HCT116 (cell line): ENCODE data around the gene PCDHGA7. TPM values are rescaled to one million over a fixed set of nuclear protein-coding genes. Genes with fewer than 3 reads are reported as not detected.
"Not testable (repeated sequence)": the region's sequence is repeated elsewhere in the genome, so short reads cannot be mapped to it uniquely, and the experiment has no call there.

Experiments used
- ATAC-seq: fragments of 200-7000 bp; cut with Tn5 transposase; 2 replicates; pipeline ENCODE4 v1.9.1; 2020; ENCODE audit warnings: mild to moderate bottlenecking, moderate library complexity
- BruUV-seq: library from RNA; stranded (reverse); fragments of 400-500 nt; replicated peaks from 2 replicates; lab custom pipeline; 2021; lab: Mats Ljungman, UMichigan
- CTCF ChIA-PET: fragments of 300-600 bp; sonication (Branson Sonifier 250); formaldehyde crosslinking; loops from one replicate; lab custom pipeline; 2021; ENCODE audit warnings: antibody characterized with exemption; lab: Charles Lee
- POLR2A ChIA-PET: fragments of 300-600, 350-600 bp; sonication (Branson Sonifier 250); formaldehyde crosslinking; loops from one replicate; lab custom pipeline; 2021; ENCODE audit warnings: antibody characterized with exemption; lab: Charles Lee
- RAD21 ChIA-PET, 2 experiments: fragments of 300-600 bp; sonication (Branson Sonifier 250); formaldehyde crosslinking; loops; one replicate each; lab custom pipeline; 2023; ENCODE audit warnings: low total read pairs in 2 of 2; ENCODE audit not compliant: uncharacterized antibody in 2 of 2, unreplicated experiment in 2 of 2, low non-redundant PET in 1 of 2; lab: Charles Lee
- DNase-seq: peaks from one replicate; pipeline ENCODE4 v3.0.0-alpha.2; 2010; ENCODE audit warnings: low read depth, low spot score
- H2AFZ ChIP-seq: fragments of 200-600 bp; shearing (Covaris generic), sonication (generic); 2 replicates; pipeline ENCODE4 v1.6.1; 2017; ENCODE audit warnings: low read depth, mixed run types, mixed read lengths, antibody characterized with exemption, low read length; ENCODE audit not compliant: poor library complexity, severe bottlenecking
- H3K27ac ChIP-seq: 2 replicates; pipeline ENCODE4 v1.5.1; 2012; ENCODE audit warnings: low read depth, low read length
- H3K27me3 ChIP-seq: fragments of 200-600 bp; sonication (generic); 2 replicates; pipeline ENCODE4 v1.6.1; 2016; ENCODE audit warnings: mixed run types, low read length, mixed read lengths; ENCODE audit not compliant: insufficient read depth
- H3K36me3 ChIP-seq, 2 experiments: fragments of 200-500 bp in 1 of 2; fragments of 200-600 bp in 1 of 2; sonication (Bioruptor generic) in 1 of 2; sonication (generic) in 1 of 2; 2 replicates each; pipeline versions ENCODE4 v1.5.1 to v1.6.1; 2014 to 2016; ENCODE audit warnings: low read length in 2 of 2, inconsistent platforms in 1 of 2, mixed read lengths in 1 of 2, mixed run types in 1 of 2; ENCODE audit not compliant: insufficient read depth in 2 of 2, control insufficient read depth in 1 of 2
- H3K4me1 ChIP-seq, 2 experiments: fragments of 200-600 bp in 1 of 2; sonication (generic) in 1 of 2; 2 replicates each; pipeline versions ENCODE4 v1.5.1 to v1.6.1; 2012 to 2017; ENCODE audit warnings: low read length in 2 of 2, inconsistent platforms in 1 of 2, mild to moderate bottlenecking in 1 of 2, mixed read lengths in 1 of 2, mixed run types in 1 of 2, moderate library complexity in 1 of 2; ENCODE audit not compliant: insufficient read depth in 2 of 2, control insufficient read depth in 1 of 2
- H3K4me2 ChIP-seq: fragments of 200-600 bp; sonication (generic); 2 replicates; pipeline ENCODE4 v1.6.1; 2017; ENCODE audit warnings: mixed run types, low read length, mixed read lengths
- H3K4me3 ChIP-seq, 2 experiments: fragments of 200-600 bp in 1 of 2; sonication (generic) in 1 of 2; replicated peaks in 1 of 2; 2 replicates each; pipeline ENCODE4 v1.5.1; 2011 to 2016; ENCODE audit warnings: low read length in 2 of 2, control low read depth in 1 of 2, low read depth in 1 of 2, mild to moderate bottlenecking in 1 of 2, mixed read lengths in 1 of 2, mixed run types in 1 of 2
- H3K79me2 ChIP-seq: fragments of 200-600 bp; sonication (generic); 2 replicates; pipeline ENCODE4 v1.6.1; 2017; ENCODE audit warnings: mild to moderate bottlenecking, mixed run types, low read length, moderate library complexity, mixed read lengths; ENCODE audit not compliant: insufficient read depth
- H3K9ac ChIP-seq: fragments of 200-600 bp; sonication (generic); 2 replicates; pipeline ENCODE4 v1.6.1; 2016; ENCODE audit warnings: low read length, mixed read lengths
- H3K9me2 ChIP-seq: fragments of 200-600 bp; sonication (generic), shearing (Covaris generic); 2 replicates; pipeline ENCODE4 v1.6.1; 2017; ENCODE audit warnings: mixed run types, mild to moderate bottlenecking, moderate library complexity; ENCODE audit not compliant: insufficient read depth
- H3K9me3 ChIP-seq, 2 experiments: fragments of 200-500 bp in 1 of 2; fragments of 200-600 bp in 1 of 2; sonication (Bioruptor generic) in 1 of 2; sonication (generic) in 1 of 2; 2 replicates each; pipeline ENCODE4 v1.6.1; 2014 to 2017; ENCODE audit warnings: low read length in 2 of 2, mixed read lengths in 2 of 2, inconsistent platforms in 1 of 2, low read depth in 1 of 2, mild to moderate bottlenecking in 1 of 2, mixed run types in 1 of 2, moderate library complexity in 1 of 2; ENCODE audit not compliant: control insufficient read depth in 1 of 2, insufficient read depth in 1 of 2
- H4K20me1 ChIP-seq: fragments of 200-600 bp; sonication (generic), shearing (Covaris generic); 2 replicates; pipeline ENCODE4 v1.6.1; 2017; ENCODE audit warnings: mixed run types, mild to moderate bottlenecking, moderate library complexity; ENCODE audit not compliant: insufficient read depth
- POLR2A ChIP-seq: IDR thresholded peaks from 2 replicates; pipeline ENCODE4 v1.7.0; 2011; ENCODE audit warnings: borderline replicate concordance; ENCODE audit not compliant: insufficient read depth, insufficient read length; ENCODE audit errors: extremely low read depth
- RAD21 ChIP-seq: IDR thresholded peaks from 2 replicates; pipeline ENCODE4 v1.6.1; 2012; ENCODE audit warnings: low read depth, mild to moderate bottlenecking
- intact Hi-C: fragments of 100-400 bp; cut with micrococcal nuclease; formaldehyde crosslinking; loops from 2 replicates; pipeline ENCODE4 v1.10.0; 2022
- total RNA-seq: library from RNA; stranded (reverse); gene quantifications from one replicate; pipeline ENCODE4 v1.2.1, GENCODE V29; 2021; ENCODE audit not compliant: unreplicated experiment
- TF ChIP-seq, protein P1 (sequence below), 3 experiments: fragments of 200-600 bp in 1 of 3; sonication (generic) in 1 of 3; IDR thresholded peaks in 2 of 3; conservative IDR thresholded peaks in 1 of 3; 2 replicates each; pipeline ENCODE4 v1.5.1; 2012 to 2017; ENCODE audit warnings: low read depth in 2 of 3, low read length in 2 of 3, antibody characterized with exemption in 1 of 3, borderline replicate concordance in 1 of 3, control low read depth in 1 of 3, mild to moderate bottlenecking in 1 of 3, mixed read lengths in 1 of 3, mixed run types in 1 of 3, moderate library complexity in 1 of 3; ENCODE audit not compliant: insufficient read depth in 1 of 3

Gene PCDHGA7
- total RNA-seq, 1 experiment from 2014 or later: not detected

- Histone ChIP-seq H3K27ac (no peak within 1 kb of the TSS), H3K9me2 (no peaks in the 10 kb centered on the region), H3K36me3 (no peaks in the 10 kb centered on the region), H2AFZ (no peak within 1 kb of the TSS), H3K27me3 (no peaks in the 10 kb centered on the region), H3K4me2 (no peak within 1 kb of the TSS), H3K79me2 (no peaks in the 10 kb centered on the region), H3K4me1 (no peaks in the 10 kb centered on the region), H3K9ac (no peak within 1 kb of the TSS), H3K4me3 (no peak within 1 kb of the TSS), H3K9me3 (no peaks in the 10 kb centered on the region; a peak in 2 of 4 replicates), H4K20me1 (no peaks in the 10 kb centered on the region)
- intact Hi-C loops: no loop called here
- ATAC-seq (no peak), DNase-seq (no peak)
- POLR2A ChIA-PET: no interaction called here
- no TSS peak for BruUV-seq
- TF ChIP-seq RAD21 (peak; percentile 19; the same call in 1 of the 2 replicates), POLR2A (no peak)
- TF ChIP-seq, protein P1, sequence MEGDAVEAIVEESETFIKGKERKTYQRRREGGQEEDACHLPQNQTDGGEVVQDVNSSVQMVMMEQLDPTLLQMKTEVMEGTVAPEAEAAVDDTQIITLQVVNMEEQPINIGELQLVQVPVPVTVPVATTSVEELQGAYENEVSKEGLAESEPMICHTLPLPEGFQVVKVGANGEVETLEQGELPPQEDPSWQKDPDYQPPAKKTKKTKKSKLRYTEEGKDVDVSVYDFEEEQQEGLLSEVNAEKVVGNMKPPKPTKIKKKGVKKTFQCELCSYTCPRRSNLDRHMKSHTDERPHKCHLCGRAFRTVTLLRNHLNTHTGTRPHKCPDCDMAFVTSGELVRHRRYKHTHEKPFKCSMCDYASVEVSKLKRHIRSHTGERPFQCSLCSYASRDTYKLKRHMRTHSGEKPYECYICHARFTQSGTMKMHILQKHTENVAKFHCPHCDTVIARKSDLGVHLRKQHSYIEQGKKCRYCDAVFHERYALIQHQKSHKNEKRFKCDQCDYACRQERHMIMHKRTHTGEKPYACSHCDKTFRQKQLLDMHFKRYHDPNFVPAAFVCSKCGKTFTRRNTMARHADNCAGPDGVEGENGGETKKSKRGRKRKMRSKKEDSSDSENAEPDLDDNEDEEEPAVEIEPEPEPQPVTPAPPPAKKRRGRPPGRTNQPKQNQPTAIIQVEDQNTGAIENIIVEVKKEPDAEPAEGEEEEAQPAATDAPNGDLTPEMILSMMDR (IDR thresholded peaks at IDR 0.05 in 2 of 3, conservative IDR thresholded peaks at IDR 0.05 in 1 of 3; ENCODE audit: borderline replicate concordance in 1 of 3, insufficient read depth in 1 of 3, low read depth in 2 of 3, low read length in 2 of 3): peak in 2 of 3 experiments; percentile 32 to 33; a peak in 2 of 6 replicates
- RAD21 ChIA-PET: no interaction called here
- CTCF ChIA-PET: no interaction called here
These were observed 43.8 kb upstream of the PCDHGA7 start, which contains the start of gene PCDHGA2 for GRCh38 chr5:141338538-141339306. TSS of gene PCDHGA2 (plus strand) at chr5:141338760.

DNA sequence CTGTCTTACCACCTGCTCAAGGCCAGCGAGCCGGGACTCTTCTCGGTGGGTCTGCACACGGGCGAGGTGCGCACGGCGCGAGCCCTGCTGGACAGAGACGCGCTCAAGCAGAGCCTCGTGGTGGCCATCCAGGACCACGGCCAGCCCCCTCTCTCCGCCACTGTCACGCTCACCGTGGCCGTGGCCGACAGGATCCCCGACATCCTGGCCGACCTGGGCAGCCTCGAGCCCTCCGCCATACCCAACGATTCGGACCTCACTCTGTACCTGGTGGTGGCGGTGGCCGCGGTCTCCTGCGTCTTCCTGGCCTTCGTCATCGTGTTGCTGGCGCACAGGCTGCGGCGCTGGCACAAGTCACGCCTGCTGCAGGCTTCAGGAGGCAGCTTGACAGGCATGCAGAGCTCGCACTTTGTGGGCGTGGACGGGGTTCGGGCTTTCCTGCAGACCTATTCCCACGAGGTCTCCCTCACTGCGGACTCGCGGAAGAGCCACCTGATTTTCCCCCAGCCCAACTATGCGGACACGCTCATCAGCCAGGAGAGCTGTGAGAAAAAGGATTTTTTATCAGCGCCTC lies 41.7 kb upstream of the PCDHGA7 start:
- H3K4me2 ChIP-seq, DNase-seq, POLR2A ChIA-PET, intact Hi-C loops, H4K20me1 ChIP-seq, H3K9ac ChIP-seq, H3K36me3 ChIP-seq, H3K4me1 ChIP-seq, ATAC-seq, H3K9me2 ChIP-seq, RAD21 ChIA-PET, H3K79me2 ChIP-seq, CTCF ChIA-PET, H3K27me3 ChIP-seq, H3K27ac ChIP-seq, H2AFZ ChIP-seq, BruUV-seq, H3K4me3 ChIP-seq, H3K9me3 ChIP-seq: not testable (repeated sequence)
